HT-29 (cell line): ENCODE results near the gene NETO2. TPM values are rescaled to one million over a fixed set of nuclear protein-coding genes. Genes with fewer than 3 reads are reported as not detected.
"Not testable (repeated sequence)": the region's sequence is repeated elsewhere in the genome, so short reads cannot be mapped to it uniquely, and the experiment has no call there.

Experiments
- DNase-seq: peaks from one replicate; pipeline ENCODE4 v3.0.0-alpha.2; 2015; ENCODE audit warnings: low spot score
- total RNA-seq: library from RNA; depleted of rRNA; stranded (reverse); fragments of >200 nt; shearing (Covaris generic); gene quantifications from 2 replicates; pipeline ENCODE4 v1.2.3, GENCODE V29; 2014; rRNA removed

Gene NETO2, protein sequence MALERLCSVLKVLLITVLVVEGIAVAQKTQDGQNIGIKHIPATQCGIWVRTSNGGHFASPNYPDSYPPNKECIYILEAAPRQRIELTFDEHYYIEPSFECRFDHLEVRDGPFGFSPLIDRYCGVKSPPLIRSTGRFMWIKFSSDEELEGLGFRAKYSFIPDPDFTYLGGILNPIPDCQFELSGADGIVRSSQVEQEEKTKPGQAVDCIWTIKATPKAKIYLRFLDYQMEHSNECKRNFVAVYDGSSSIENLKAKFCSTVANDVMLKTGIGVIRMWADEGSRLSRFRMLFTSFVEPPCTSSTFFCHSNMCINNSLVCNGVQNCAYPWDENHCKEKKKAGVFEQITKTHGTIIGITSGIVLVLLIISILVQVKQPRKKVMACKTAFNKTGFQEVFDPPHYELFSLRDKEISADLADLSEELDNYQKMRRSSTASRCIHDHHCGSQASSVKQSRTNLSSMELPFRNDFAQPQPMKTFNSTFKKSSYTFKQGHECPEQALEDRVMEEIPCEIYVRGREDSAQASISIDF
- total RNA-seq, result 5.7 and 7.1 TPM in 2 replicates

DNA sequence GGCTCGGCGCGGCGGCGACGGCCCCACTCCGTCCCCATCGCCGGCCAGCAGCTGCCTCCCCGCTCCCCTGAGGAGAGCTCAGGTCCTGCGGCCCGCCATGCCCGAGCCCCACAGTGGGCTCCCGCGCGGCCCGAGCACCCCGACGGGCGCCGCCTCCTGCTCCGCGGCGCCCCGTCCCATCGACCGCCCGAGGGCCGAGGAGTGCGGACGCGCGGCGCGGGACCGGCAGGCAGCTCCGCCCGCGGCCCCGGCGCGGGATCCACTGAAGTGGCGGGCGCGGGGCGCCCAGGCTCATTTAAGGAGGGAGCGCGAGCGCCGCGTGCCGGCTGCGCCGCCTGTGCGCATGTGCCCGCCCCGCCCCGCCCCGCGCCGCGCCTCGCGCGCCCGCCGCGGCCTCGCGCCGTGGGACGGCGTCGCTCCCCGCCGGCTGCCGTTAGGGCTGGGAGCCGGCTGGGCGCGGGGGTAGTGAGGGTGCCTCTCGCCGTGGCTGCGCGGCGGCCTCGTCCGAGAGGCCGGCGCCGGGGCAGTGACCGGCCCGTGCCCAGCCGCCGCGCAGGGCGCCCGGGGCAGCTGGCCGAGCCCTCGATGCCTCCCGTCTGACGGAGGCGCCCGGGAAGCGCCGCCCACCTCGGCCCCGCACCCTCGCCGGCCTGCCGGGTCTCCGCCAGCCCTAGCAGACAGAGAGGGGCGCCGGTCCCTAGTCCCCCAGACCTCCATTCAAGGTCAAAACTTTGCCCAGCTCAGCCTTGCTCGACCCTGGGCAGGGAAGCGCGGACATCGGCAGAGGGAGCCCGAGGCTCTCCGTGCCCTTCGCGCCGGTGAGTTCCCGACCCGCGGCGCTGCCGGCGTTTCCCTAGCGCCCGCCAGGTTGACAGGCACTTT lies at the start of gene NETO2:
NETO2 (minus strand) TSS at position 269 of the 882 bp plus-strand sequence. CDS start 333 bp downstream, outside the sequence.
- DNase-seq, result peak; percentile 30

DNA sequence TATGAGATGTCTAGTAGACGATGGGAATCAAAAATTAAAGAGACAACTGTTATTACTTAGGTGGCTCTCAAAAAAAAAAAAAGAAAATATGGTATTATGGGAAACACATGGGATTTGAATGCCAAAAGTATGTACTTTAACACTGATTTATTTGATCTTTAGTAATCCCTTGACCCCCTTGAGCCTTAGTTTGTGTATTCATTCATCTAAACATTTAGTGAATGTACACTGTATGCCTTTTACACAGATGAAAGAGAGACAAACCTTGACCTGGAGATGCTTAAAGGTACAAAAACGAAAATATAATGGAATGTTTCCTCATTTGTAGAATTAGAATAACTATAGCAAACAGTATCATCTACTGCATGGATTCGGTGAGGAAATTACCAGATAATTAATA lies 38.6 kb upstream of the NETO2 start:
- DNase-seq, result no peak

DNA sequence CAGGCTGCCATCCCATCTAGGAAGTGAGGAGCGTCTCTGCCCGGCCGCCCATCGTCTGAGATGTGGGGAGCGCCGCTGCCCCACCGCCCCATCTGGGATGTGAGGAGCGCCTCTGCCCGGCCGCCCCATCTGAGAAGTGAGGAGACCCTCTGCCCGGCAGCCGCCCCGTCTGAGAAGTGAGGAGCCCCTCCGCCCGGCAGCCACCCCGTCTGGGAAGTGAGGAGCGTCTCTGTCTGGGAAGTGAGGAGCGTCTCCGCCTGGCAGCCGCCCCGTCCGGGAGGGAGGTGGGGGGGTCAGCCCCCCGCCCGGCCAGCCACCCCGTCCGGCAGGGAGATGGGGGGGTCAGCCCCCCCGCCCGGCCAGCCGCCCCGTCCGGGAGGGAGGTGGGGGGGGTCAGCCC lies 37.3 kb upstream of the NETO2 start:
- DNase-seq, result not testable (repeated sequence)

DNA sequence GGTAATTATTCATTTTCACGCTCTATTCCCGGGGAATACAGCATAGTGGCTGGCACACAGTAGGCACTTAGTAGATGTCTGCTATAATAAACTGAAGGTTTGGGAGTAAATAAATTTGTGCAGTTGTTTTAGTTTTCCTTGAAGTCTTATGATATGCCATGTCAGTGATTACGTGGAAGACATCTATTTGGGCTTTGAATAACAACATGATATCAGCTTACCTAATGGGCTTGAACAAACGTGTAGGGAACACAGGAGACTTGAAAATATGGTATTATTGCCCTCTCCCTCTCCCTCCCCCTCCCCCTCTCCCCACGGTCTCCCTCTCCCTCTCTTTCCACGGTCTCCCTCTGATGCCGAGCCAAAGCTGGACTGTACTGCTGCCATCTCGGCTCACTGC lies 36.3 kb upstream of the NETO2 start:
- DNase-seq, result no peak

DNA sequence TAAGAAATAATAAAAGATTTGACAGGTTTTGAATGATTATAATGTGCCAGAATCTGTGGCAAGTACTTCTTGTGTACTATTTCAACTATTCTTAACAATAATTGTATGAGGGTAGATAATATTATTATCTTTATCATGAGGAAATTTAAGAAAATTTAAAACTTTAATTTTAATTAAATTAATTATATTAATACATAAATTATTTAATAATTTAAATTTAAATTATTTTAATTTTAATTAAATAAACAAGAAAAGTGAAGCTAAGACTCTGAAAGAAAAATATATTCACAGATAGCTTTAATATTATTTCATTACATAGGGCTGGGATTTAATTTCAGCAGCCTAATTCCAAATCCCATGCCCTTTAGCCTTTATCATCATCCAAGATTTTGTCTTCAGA lies 31.4 kb upstream of the NETO2 start:
- DNase-seq, result no peak

DNA sequence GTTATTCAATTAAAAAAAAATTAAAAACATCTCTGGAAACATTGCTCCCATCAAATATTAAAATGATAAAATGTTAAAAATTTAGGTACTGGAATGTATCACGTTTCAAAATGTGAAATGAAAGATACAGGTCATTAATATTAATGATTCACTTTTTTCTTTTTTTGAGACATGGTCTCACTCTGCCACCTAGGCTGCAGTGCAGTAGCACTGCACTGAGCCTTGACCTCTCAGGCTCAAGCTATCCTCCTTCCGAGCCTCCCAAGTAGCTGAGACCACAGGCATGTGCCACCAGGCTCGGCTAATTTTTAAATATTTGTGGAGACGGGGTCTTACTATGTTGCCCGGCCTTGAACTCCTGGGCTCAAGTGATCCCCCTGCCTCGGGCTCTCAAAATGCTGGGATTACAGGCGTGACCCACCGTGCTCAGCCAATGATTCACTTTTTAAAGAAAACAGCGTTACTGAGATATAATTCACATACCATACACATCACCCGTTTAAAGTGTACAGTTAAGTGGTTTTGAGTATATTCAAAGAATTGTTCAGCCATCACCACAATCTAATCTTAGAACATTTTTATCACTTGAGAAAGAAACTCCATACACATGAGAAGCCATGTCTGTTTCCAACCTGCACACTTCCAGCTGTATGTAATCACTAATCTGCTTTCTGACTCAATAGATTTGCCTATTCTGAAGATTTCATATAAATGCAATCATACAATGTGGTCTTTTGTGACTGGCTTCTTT lies 19.1 kb upstream of the NETO2 start:
- no peak for DNase-seq

DNA sequence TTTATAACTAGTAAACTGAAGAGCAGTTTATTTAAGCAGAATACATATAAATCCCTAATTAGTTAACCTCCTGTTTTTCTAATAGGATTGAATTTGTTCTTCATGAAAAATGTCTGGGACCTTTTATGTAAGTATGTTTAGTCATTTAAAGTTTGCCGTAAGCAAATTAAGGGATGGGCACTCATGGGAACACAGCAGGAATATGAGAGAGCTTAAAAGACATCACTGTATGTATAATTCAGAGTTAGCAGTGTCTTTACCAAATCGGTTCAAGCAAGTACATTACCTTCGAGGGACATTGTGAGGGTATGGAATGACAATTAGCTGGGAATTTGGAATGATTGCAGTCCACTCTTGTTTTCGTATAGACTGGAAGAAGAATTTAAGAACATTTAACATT lies 17.7 kb upstream of the NETO2 start:
- no peak for DNase-seq

DNA sequence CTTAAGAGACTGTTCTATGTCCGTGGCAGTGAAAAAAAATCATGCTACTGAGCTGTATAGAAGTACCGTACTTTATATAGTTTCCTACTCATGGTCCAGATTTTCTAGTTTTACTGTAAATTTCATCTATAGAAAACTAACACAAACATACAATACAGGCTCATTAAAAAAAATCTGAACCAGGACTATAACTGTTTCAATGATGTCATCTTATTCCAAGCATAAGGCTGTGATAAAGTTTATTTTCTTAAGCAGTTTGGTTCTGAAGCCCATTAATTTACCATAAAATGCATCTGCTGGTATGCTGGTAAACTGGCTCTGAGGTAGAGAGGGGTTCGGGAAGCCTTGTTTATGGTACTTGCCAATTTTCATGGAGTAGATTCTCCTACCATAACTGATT lies 16.7 kb upstream of the NETO2 start:
- no peak for DNase-seq

DNA sequence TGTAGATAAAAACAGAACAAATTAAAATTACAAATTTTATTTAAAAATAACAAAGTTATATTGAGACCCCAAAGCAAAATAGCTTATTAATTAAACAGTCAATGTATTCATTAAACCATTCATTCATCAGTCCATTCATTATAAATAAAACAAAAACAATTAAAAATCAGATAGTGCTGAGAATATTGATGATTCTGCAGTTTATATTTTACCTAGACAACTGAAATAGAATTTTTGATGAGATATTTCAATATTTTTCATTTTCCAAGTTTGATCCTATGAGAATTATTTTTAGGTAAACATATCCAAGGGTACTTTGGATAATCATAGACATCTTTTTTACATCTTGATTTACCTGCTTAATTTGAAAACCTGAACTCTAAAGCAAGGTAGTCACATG lies 15.2 kb upstream of the NETO2 start:
- no peak for DNase-seq

DNA sequence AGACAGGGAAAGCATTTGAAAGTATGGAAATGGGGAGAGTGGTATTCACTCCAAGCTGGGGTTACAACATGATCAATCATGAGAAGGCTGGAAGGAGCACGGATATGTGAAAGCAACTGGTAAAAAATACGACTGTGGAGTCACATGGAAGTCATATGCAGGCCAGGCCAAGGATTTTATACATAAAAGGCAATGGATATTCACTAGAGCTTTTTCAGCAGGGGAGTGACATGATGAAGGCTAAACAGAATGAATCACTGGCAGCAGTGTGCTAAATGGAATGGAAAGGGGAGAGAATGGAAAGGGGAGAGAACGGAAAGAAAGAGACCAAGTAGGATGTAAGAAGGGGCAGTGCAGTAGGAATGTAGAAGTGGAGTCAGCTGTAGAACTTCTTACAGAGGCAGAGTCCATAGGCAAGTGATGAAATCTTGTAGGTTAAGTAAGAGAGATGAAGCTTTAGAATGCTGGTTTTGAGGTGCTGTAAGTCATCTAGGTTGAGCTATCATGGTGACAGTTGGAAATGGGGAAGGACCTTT lies 13.0 kb upstream of the NETO2 start:
- DNase-seq, result no peak

DNA sequence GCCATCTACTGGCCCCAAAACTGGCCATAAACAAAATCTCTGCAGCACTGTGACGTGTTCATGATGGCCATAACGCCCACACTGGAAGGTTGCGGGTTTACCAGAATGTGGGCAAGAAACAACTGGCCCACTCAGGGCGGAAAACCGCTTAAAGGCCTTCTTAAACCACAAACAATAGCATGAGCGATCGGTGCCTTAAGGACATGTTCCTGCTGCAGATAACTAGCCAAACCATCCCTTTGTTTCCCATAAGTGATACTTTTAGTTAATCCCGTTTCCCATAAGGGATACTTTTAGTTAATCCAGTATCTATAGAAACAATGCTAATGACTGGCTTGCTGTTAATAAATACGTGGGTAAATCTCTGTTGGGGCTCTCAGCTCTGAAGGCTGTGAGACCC lies 8.8 kb upstream of the NETO2 start:
- not testable (repeated sequence) for DNase-seq

DNA sequence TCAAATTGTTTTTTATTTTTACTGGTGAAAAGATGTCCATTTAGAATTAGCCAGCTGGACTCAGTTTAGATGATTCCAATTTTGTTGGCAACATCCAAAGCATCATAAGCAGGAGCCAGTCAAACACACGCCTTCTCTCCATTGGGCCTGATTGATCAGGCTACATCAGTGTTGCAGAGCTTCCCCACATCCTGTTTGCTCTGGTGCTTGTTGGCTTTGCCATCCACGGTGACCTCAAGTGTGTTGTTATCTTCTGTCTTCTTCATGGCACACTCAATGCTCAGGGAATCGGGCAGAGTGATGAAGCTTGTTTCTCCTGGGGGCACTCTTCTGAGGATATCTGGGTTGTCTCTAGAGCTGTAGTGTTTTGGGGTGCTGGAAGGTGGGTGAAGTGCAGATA lies 6.3 kb upstream of the NETO2 start:
- no peak for DNase-seq

DNA sequence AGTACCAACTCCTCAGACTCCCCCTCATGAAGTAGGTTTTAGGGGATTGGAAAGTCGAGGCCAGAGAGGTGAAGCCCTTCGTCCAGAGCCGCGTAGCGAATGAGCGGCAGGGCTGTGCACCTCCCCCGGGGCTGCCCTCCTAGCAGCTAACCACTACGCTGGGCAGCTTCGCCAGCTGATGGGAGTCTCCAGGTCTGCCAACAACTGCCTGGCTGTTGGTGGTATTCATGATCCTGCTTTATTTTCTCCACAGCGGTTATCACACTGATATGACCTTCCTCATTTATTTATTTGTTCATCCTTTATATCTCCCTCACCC lies 773 bp upstream of the NETO2 start:
- no peak for DNase-seq

DNA sequence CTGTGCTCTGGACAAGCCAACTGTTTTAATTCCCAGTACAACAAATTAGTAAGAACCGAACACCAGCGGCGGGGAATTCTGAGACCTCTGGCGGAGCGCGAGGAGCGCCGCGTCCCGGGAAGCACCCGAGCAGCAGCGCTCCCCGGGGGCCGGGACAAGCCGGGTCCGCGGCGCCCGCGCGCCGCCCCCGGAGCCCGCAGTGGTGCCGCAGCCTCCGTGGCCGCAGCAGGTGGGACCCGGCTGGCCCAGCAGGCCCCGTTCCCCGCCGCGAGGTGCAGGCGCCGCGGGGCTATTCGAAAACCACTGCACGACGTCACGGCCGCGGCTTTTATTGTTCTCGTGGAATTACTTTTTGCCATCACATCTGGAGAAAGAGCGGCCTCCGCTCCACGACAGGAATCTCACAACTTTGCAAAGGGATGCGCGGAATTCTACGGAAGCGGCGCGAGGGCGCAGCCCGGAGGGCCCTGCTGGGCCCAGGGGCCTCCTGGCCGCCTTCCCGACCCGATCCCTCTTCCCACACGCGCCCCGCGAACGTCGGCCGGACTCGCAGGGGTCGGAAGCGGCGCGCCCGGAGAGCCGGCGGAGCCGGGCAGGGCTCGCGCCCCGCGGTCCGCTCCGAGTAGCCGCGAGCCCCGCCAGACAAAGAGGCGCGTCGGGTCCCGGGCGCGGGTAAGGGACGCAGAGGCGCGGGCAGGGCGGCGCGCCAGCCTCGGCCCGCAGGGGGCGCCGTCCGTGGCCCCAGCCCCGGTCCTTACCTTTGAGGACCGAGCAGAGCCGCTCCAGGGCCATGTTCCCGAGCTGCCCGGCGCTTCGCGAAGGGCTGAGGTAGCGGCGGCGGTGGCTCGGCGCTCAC lies 696 bp downstream of the NETO2 start:
- DNase-seq, result peak; percentile 53

DNA sequence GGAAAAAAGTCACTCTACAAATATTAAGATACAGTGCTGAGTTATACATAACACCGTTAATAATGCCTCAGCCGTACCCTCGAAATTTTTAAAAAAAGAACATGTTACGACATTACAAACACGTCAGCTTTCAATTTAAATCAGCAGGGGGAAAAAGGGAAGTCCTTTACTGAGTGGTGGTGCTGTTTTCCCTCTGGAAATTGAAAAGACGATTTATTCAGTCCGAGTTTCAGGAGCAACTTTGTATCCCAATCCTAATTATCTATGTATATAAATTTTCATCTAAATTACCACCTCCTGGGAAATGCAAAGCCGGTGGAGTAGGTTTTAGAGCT lies 1.3 kb downstream of the NETO2 start:
- DNase-seq, result peak; percentile 23

DNA sequence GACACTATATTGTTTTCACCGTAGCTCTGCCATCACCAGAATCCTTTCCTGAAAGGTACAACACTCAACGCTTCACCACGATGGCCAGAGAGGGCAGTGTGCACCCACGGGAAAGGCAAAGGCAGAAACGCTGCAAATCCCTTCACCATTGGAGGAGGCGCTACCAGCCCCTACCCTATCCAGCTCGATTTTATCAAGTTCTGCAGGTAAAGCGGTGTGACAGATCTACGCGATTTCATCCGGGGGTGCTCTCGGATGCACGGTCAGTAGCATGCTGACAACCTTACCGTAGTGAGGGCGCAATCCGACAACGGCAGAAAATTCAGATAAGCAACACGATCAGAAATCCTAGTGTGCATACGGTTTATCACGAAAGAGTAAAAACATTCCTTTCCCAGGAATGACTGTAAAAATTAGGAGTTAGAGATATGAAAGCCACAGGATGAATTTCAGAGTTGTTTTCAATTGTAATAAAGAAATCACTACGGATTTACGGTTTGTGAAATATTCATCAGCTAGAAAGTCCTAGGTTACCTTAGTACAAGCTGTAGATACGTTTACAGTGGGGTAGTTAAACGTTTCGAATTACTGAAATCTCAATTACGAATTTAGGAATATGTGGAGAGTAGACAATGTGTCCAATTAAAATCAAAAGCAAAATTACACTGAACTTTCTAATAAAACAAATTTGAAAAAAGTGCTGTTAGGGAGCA lies 1.8 kb downstream of the NETO2 start:
- DNase-seq, result peak; percentile 90

DNA sequence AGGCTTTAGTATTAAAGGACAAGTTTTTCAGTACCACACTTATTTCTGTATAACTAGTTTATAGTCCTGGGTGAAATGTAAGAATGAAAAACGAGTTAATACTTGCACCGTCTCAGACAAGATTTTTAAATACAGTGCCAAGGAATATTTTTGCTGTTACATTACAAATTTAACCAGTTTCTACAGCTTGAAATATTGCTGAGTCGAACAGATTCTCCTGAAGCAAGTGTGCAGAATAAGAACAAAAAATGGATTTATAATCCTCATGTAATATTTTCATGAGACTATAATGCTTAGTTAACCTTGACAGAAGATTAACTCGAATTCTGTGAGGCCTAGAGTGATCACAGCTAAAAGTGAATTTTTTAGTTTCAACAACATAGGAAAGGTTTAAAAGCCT lies 3.1 kb downstream of the NETO2 start:
- no peak for DNase-seq

DNA sequence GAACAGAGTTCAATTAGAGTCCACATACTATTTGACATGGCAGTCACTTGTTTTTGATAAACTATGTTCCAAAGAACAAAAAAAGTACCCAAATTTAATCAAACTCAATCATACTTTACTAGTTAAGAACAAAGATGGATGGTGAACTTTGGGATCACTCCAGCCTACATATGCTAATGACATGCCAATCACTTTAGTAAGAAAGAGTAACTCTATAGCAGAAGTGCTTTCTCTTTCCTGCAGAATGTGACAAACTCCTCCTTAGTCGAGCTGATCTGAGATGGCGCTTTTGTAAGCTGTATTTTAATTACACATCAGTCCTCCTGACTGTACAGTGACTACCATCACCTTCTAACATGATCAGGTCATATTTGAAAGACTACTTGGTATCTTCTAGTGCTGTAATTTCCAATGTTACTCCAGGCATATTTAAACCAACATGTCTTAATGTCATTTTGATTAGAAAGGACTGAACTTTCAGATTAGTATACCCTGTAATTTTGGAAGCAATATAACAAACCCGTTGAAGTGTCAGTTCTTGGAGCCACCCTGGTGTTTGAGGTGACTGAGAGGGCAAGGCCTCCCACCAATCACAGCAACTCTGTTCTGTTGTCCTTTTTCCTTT lies 4.1 kb downstream of the NETO2 start:
- DNase-seq, result no peak

DNA sequence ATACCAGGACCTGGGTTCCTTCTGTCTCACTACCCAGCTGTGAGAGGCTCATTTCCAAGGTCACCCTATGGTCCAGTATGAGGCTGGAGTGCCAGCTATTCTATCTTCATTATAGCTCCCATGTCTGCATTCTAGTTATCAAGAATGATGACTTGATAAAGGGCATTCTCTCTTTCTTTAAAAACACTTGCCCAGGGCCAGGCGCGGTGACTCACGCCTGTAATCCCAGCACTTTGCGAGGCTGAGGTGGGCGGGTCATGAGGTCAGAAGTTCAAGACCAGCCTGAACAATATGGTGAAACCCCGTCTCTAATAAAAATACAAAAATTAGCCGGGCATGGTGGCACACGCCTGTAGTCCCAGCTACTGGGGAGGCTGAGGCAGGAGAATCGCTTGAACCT lies 5.8 kb downstream of the NETO2 start:
- not testable (repeated sequence) for DNase-seq
